ENCODE results near the gene TFAM.

Gene TFAM

GRCh38 chr10:58440484-58440883, 55.3 kb downstream of the TFAM start:
- Histone ChIP-seq H3K36me3 (ENCODE audit: low read length) (no peaks in the 10 kb centered on the region), H3K9me2 (replicated peaks; ENCODE audit: insufficient read depth, low read length) (no peaks in the 10 kb centered on the region), H3K27me3 (ENCODE audit: low read length) (no peaks in the 10 kb centered on the region), H3K9me3 (ENCODE audit: insufficient read depth, low read length) (no peaks in the 10 kb centered on the region), H3F3A (ENCODE audit: insufficient read depth) (no peaks in the 10 kb centered on the region), H3K9ac (ENCODE audit: low read length) (no peak overlapping the region), H3K27ac (ENCODE audit: low read depth, low read length) (no peak overlapping the region), H3K4me2 (ENCODE audit: low read depth, low read length, poor library complexity, severe bottlenecking) (no peak overlapping the region), H2AFZ (ENCODE audit: low read depth, low read length, severe bottlenecking) (no peak overlapping the region), H3K79me2 (ENCODE audit: insufficient read depth, low read length) (no peaks in the 10 kb centered on the region), H4K20me1 (ENCODE audit: low read depth, low read length) (no peaks in the 10 kb centered on the region), H3K4me3 (ENCODE audit: insufficient read depth, low read length, poor library complexity, severe bottlenecking) (no peak overlapping the region)
- no peak for TF ChIP-seq EZH2phosphoT487 (conservative IDR thresholded peaks at IDR 0.05; ENCODE audit: low read length)
- TF ChIP-seq, protein P1, sequence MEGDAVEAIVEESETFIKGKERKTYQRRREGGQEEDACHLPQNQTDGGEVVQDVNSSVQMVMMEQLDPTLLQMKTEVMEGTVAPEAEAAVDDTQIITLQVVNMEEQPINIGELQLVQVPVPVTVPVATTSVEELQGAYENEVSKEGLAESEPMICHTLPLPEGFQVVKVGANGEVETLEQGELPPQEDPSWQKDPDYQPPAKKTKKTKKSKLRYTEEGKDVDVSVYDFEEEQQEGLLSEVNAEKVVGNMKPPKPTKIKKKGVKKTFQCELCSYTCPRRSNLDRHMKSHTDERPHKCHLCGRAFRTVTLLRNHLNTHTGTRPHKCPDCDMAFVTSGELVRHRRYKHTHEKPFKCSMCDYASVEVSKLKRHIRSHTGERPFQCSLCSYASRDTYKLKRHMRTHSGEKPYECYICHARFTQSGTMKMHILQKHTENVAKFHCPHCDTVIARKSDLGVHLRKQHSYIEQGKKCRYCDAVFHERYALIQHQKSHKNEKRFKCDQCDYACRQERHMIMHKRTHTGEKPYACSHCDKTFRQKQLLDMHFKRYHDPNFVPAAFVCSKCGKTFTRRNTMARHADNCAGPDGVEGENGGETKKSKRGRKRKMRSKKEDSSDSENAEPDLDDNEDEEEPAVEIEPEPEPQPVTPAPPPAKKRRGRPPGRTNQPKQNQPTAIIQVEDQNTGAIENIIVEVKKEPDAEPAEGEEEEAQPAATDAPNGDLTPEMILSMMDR (IDR thresholded peaks at IDR 0.05; ENCODE audit: insufficient read depth, low read length, poor library complexity, severe bottlenecking) = no peak

DNA sequence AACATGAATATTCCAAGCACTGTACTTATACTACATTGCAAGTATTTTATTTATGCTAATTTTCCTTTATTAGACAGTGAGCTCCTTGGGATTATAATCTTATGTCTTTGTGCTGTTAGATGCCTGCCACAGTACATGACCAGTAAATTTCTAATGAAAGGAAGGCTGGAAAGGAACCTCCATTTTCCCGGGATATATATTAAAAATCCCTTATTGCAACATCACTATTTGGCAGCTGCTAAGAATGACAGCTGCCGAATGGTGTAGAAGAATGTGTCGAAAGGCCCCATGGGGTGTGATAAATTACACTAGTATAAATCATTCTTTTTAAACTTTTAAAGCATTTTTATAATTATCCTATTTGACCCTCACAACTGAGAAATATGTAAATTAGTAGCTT, 59.1 kb downstream of the TFAM start:
- Histone ChIP-seq H3K4me2 (ENCODE audit: low read depth, low read length, poor library complexity, severe bottlenecking) (no peak overlapping the region), H3K9me3 (ENCODE audit: insufficient read depth, low read length) (no peaks in the 10 kb centered on the region), H3K9me2 (replicated peaks; ENCODE audit: insufficient read depth, low read length) (no peaks in the 10 kb centered on the region), H3K27ac (ENCODE audit: low read depth, low read length) (no peak overlapping the region), H2AFZ (ENCODE audit: low read depth, low read length, severe bottlenecking) (no peak overlapping the region), H3K9ac (ENCODE audit: low read length) (no peak overlapping the region), H3K36me3 (ENCODE audit: low read length) (no peaks in the 10 kb centered on the region), H4K20me1 (ENCODE audit: low read depth, low read length) (no peaks in the 10 kb centered on the region), H3F3A (ENCODE audit: insufficient read depth) (no peaks in the 10 kb centered on the region), H3K4me3 (ENCODE audit: insufficient read depth, low read length, poor library complexity, severe bottlenecking) (no peak overlapping the region), H3K79me2 (ENCODE audit: insufficient read depth, low read length) (no peaks in the 10 kb centered on the region), H3K27me3 (ENCODE audit: low read length) (no peaks in the 10 kb centered on the region)
- TF ChIP-seq, protein P1 (IDR thresholded peaks at IDR 0.05; ENCODE audit: insufficient read depth, low read length, poor library complexity, severe bottlenecking) = no peak
- TF ChIP-seq EZH2phosphoT487 (conservative IDR thresholded peaks at IDR 0.05; ENCODE audit: low read length) = no peak

- Histone ChIP-seq H3K9me2 (replicated peaks; ENCODE audit: insufficient read depth, low read length) (no peaks in the 10 kb centered on the region), H3K79me2 (ENCODE audit: insufficient read depth, low read length) (no peaks in the 10 kb centered on the region), H3K27me3 (ENCODE audit: low read length) (no peaks in the 10 kb centered on the region), H3K4me3 (ENCODE audit: insufficient read depth, low read length, poor library complexity, severe bottlenecking) (no peak overlapping the region), H3K4me2 (ENCODE audit: low read depth, low read length, poor library complexity, severe bottlenecking) (no peak overlapping the region), H3K27ac (ENCODE audit: low read depth, low read length) (no peak overlapping the region), H4K20me1 (ENCODE audit: low read depth, low read length) (no peaks in the 10 kb centered on the region), H3K9ac (ENCODE audit: low read length) (no peak overlapping the region), H3K36me3 (ENCODE audit: low read length) (no peaks in the 10 kb centered on the region), H3K9me3 (ENCODE audit: insufficient read depth, low read length) (no peaks in the 10 kb centered on the region), H2AFZ (ENCODE audit: low read depth, low read length, severe bottlenecking) (no peak overlapping the region), H3F3A (ENCODE audit: insufficient read depth) (no peaks in the 10 kb centered on the region)
- TF ChIP-seq, protein P1 (IDR thresholded peaks at IDR 0.05; ENCODE audit: insufficient read depth, low read length, poor library complexity, severe bottlenecking) = no peak
- no peak for TF ChIP-seq EZH2phosphoT487 (conservative IDR thresholded peaks at IDR 0.05; ENCODE audit: low read length)
Measured at GRCh38 chr10:58444876-58445275, 59.7 kb downstream of the TFAM start.
